GM18868 (cell line): ENCODE data around the gene IGSF3.

Experiments
- ATAC-seq: cut with Tn5 transposase; IDR thresholded peaks from one replicate; pipeline ENCODE4 v1.9.1; 2021; ENCODE audit warnings: mild to moderate bottlenecking, moderate library complexity; ENCODE audit not compliant: unreplicated experiment

Gene IGSF3

DNA sequence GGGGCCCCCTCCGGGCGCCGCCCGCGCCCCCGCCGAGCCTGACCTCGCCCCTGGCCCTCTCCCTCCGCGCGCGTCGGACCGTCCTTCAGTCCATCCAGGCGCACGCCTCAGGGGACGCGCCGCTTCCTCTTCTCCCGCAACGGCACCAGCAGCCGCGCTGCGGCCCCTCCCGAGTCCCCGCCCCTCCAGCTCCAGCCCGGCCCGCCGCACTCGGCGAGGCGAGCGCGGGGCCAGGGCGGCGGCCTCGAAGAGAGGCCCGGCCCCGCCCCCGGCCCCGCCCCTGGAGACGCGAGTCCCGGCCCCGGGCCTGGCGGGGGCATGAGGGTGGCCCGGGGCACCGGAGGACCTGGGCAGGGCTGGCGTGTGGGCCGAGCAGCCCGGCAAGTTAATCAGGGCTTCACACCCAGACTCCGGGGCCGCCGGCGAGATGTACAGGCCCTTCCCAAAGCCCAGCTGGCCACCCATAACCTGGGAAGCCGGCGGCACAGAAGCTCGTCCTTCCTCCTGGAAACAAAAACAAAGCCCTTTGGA is at the start of gene IGSF3:
TSS of gene IGSF3 (minus strand) at position 159 of the 531 bp plus-strand sequence. CDS start 1,407 bp downstream, outside the sequence.
- ATAC-seq: peak; percentile 77

DNA sequence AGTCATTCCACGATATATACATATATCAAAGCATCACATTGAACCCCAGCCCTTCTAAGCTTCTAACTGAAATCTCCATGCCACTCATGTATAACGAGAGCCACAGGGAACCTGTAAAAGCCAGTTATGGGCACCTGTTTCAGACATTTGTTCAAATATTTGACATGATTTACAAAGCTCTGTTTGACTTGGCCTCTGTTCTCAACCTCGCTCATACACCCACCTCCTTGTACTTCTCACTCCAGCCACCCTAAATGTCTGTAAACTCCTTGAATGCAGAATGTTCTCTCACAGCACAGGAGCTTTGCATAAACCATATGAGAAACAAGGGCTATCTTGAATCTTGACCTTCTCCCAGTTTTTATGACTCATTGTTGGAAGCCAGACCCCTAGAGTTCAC is 49.8 kb upstream of the IGSF3 start:
- ATAC-seq: no peak

GRCh38 chr1:116716391-116716790 is 48.9 kb upstream of the IGSF3 start:
- no peak for ATAC-seq

GRCh38 chr1:116713474-116713873 is 45.9 kb upstream of the IGSF3 start:
- no peak for ATAC-seq

DNA sequence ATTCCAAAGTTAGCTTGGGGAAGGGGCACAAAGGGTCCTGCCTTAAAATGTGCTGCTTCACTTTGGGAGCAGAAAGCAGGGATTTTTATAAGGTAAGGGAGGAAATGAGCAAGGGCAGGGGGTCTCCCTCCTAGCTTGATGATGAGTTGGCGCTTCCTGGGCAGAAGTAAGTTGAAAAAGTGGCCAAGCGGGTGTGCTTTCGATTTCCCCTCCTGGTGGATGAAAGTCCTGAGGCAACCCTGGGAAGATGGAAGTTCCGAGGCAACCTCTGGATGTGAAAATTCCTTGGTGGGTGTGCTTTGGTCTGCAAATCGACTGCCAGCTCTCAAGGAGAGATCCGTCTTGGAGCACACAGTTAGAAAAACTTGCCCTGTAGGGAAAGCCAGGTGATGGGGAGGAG is 45.0 kb upstream of the IGSF3 start:
- no peak for ATAC-seq

- no peak for ATAC-seq
Observed at GRCh38 chr1:116711263-116711840, 43.8 kb upstream of the IGSF3 start.

- no peak for ATAC-seq
Observed at GRCh38 chr1:116710420-116711262, 43.1 kb upstream of the IGSF3 start.

DNA sequence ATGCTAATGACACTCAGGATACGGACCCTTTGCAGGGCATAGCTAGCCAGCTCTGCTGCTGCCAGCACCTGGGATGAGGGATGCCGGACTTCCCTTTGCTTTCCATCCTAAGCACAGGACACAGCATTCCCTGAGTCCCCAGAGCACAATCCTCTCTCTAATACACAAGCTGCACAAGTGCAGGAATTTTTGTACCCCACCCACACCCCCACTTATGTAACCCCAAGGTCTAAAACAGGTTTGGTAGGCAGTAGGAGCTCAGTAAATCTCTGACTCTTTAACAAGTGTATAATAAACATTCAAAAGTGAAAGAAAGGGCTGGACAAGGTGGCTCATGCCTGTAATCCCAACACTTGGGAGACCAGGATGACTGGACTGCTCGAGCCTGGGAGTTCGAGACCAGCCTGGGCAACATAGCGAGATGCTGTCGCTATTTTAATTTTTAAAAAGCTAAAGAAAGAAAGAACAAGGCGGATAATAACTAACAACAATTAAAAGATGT is 42.2 kb upstream of the IGSF3 start:
- ATAC-seq: no peak

GRCh38 chr1:116708255-116708900 is 40.8 kb upstream of the IGSF3 start:
- ATAC-seq: no peak

- ATAC-seq: no peak
Observed at GRCh38 chr1:116706841-116707240, 39.3 kb upstream of the IGSF3 start.

GRCh38 chr1:116706123-116706522 is 38.6 kb upstream of the IGSF3 start:
- ATAC-seq: no peak

- no peak for ATAC-seq
Observed at GRCh38 chr1:116704278-116704677, 36.7 kb upstream of the IGSF3 start.

DNA sequence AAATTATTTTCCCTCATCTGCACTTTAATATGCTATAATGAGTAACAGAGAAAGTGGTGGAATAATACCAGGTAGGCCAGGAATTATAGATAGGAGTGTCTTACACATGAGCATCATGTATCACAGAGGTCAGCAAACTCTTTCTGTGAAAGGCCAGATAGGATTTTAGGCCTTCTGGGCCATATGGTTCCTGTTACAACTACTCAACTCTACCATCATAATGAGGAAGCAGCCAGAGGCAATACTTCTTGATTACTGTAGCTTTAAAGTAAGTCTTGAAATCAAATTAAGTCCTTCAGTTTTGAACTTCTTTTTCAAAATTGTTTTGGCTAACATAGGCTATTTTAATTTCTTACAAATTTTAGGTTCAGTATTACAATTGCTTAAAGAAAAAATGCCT is 32.1 kb upstream of the IGSF3 start:
- no peak for ATAC-seq

DNA sequence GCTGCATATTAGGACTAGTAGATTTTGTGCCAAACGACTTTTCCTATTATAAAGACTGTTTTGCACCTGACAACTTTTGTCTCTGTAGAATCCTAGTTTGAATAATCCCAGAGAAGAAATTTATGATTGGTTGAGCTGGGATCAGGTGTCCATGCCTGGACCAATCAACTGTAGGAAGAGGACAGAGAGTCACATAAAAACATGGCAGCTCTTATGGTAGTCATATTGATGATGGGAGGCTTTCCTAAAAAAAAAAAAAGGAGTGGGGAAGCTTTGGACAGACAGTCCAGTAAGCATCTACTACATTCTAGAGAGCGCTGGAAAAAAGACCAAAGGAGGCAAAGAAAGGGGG is 30.7 kb upstream of the IGSF3 start:
- ATAC-seq: no peak

- no peak for ATAC-seq
Observed at GRCh38 chr1:116697548-116698243, 30.2 kb upstream of the IGSF3 start.

GRCh38 chr1:116694524-116694923 is 27.0 kb upstream of the IGSF3 start:
- no peak for ATAC-seq

GRCh38 chr1:116693759-116694480 is 26.4 kb upstream of the IGSF3 start:
- ATAC-seq: no peak

DNA sequence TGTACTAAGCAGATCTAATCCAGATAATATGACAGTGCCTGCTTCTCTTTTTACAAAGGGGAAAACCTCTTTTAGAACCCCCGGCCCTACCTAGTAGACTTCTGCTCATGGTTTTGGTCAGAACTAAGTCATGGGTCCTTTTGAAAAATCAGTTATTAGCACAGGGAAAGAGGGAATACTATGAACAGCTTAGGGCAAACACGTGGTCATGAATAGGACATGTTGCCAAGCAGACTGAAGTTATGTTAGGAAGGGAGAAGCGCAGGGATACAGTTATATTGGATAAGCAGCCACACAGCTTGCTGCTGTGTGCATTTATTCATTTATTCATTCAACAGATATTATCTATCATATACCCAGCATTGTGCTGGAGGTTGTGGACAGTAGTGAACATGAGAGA is 25.3 kb upstream of the IGSF3 start:
- ATAC-seq: no peak

DNA sequence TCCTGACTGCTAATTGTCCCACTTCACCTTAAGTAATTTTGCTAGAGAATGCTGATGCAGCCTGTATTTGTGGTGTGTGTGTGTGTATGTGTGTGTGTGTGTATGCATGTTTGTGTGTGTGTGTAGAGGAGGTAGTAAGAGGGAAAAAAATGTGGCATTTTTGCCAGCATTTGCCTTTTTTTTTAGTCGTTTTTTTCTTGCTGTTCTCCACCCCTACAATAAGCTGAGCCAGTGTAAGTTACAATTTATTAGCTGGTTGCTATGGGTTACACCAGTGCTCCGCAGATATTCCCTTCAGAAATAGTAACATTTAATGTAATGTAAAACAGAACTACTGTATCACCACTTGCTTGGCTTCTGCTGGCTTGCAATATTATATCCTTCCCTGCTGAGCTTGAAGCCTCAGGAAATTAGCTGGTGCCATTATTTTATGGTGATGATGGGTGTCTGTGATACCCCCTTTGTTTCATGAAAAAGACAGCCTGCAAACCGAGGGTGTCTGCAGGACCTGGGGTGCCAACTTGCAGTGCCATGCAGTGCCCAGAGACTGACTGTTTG is 23.4 kb upstream of the IGSF3 start:
- no peak for ATAC-seq

DNA sequence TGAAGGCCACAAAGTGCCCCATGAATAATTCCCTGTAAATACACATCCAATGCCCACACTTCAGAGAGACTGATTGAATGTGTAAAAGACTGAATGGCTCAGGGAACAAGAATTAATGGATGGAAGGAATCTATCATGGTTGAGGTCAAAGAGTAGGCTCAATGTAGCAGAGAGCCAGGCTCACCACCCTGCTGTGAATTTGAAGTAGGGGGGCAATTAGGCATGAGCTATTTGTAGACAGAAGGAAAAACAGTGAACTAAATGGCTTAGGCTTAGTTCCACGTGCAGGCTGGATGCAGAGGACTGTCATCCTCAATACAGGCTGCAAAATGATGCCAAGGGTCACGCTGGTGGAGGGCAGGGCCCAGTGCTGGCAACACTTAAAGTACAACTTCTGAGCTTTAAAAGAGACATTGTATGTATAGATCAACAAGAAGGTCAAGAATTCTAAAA is 22.9 kb upstream of the IGSF3 start:
- no peak for ATAC-seq
